ENCODE data around the gene NSL1. TPM values are rescaled to one million over a fixed set of nuclear protein-coding genes. Genes with fewer than 3 reads are reported as not detected.
A peak's percentile ranks its signal among the peaks of the same experiment; 100 is the strongest.

NSL1 gene
- total and polyA plus RNA-seq, 11 donors, result 9.8 to 38.0 (median 24.9) TPM

GRCh38 chr1:212822956-212823355 is 31.4 kb upstream of the NSL1 start:
- intact Hi-C loops (cut with DNase I), result no loop called here
- WGBS, 4 donors, result 91 to 98% (median 96%) methylated on average over 3 of the region's 3 CpGs
- ATAC-seq, result no peak
- peaks cover 0 to 20% (median 8%) of the 10 kb centered on the region in 12 donors for H3K9me3 ChIP-seq
- TF ChIP-seq POLR2A (IDR thresholded peaks at IDR 0.05) (no peak), CTCF (IDR thresholded peaks at IDR 0.05) (no peak)
- no peaks in the 10 kb centered on the region for H3K27me3 ChIP-seq
- no peak overlapping the region for H3K4me3 ChIP-seq
- H3K36me3 ChIP-seq, result no peaks in the 10 kb centered on the region
- no peak for DNase-seq
- H3K27ac ChIP-seq, result no peak overlapping the region
- H3K4me1 ChIP-seq, result peaks cover 0 to 11% (median 0%) of the 10 kb centered on the region in 12 donors

GRCh38 chr1:212820969-212821368 is 29.4 kb upstream of the NSL1 start:
- ATAC-seq, result no peak

GRCh38 chr1:212819726-212820125 is 28.1 kb upstream of the NSL1 start:
- Histone ChIP-seq H3K9me3 (peaks cover 0 to 1% (median 0%) of the 10 kb centered on the region in 12 donors), H3K27me3 (no peaks in the 10 kb centered on the region), H3K4me1 (peaks cover 0 to 11% (median 0%) of the 10 kb centered on the region in 12 donors), H3K27ac (no peak overlapping the region), H3K4me3 (peak overlapping the region in 1 of 12 donors; percentile 7), H3K36me3 (peaks cover 0 to 4% (median 0%) of the 10 kb centered on the region in 9 donors)
- intact Hi-C loops (cut with DNase I), result loop anchor here in 6 of 10 donors (5.0 to 10.0 kb wide), 2 partner anchors 175 to 178 kb away; no protein-coding TSS in a partner anchor
- 41 to 52% (median 48%) methylated on average over 5 of the region's 5 CpGs for WGBS, 4 donors
- DNase-seq, result no peak
- ATAC-seq, result no peak
- TF ChIP-seq CTCF (IDR thresholded peaks at IDR 0.05), result no peak
- no peak for TF ChIP-seq POLR2A (IDR thresholded peaks at IDR 0.05)

More at GRCh38 chr1:212820969-212821368, 29.4 kb upstream of the NSL1 start:
- DNase-seq, result no peak
- 79 to 93% (median 92%) methylated on average over 2 of the region's 2 CpGs for WGBS, 4 donors
- intact Hi-C loops (cut with DNase I), result no loop called here
- H3K4me1 ChIP-seq, result peaks cover 0 to 11% (median 0%) of the 10 kb centered on the region in 12 donors
- no peak overlapping the region for H3K27ac ChIP-seq
- TF ChIP-seq CTCF (IDR thresholded peaks at IDR 0.05), result no peak
- no peak for TF ChIP-seq POLR2A (IDR thresholded peaks at IDR 0.05)
- peaks cover 0 to 14% (median 6%) of the 10 kb centered on the region in 12 donors for H3K9me3 ChIP-seq
- H3K36me3 ChIP-seq, result no peaks in the 10 kb centered on the region
- no peak overlapping the region for H3K4me3 ChIP-seq
- no peaks in the 10 kb centered on the region for H3K27me3 ChIP-seq

DNA sequence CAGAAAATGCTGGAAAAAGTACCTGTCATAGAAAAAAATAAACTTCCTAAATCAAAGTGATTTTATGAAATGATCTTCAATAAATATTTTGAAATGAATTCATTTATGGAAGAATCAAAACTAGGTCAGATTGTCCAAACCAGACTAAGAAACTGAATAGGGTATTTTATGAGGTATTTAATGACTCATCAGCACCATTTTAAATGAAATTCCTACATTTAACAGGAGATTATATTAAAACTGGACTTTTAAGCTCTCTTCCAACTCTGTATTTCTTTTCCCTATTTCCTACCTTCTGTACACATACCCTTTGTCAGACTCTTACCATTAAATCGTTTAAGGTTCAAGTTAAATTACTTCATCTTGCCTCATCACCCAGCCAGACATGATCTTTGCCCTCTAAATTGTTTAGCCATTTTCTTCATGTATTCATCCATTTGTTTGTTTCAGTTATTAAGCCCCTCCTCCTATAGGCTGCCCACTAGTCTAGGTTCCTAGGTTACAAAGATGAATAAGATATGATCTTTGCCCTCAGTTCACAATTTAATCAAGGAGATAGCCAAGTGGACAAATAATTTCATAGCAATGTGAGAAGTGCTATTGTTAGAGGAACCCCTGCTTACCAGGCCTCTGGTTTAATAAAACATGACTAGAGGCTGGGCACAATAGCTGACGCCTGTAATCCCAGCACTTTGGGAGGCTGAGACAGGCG is 25.1 kb upstream of the NSL1 start:
- intact Hi-C loops (cut with DNase I), result loop anchor here in 6 of 10 donors (5.0 to 10.0 kb wide), 2 partner anchors 178 to 181 kb away; no protein-coding TSS in a partner anchor
- no peak for ATAC-seq
- TF ChIP-seq CTCF (IDR thresholded peaks at IDR 0.05) (no peak), POLR2A (IDR thresholded peaks at IDR 0.05) (no peak)
- Histone ChIP-seq H3K27me3 (no peaks in the 10 kb centered on the region), H3K4me1 (peaks cover 0 to 11% (median 0%) of the 10 kb centered on the region in 12 donors), H3K9me3 (no peaks in the 10 kb centered on the region), H3K27ac (no peak overlapping the region), H3K4me3 (no peak overlapping the region), H3K36me3 (peaks cover 0 to 32% (median 21%) of the 10 kb centered on the region in 9 donors)
- no peak for DNase-seq
- WGBS, 4 donors, result 85 to 89% (median 86%) methylated on average over 3 of the region's 3 CpGs

Data from heart left ventricle (tissue), 16 donors.